HG03095 (cell line): ENCODE results near the gene CAP1.
"Not testable (repeated sequence)": the region's sequence is repeated elsewhere in the genome, so short reads cannot be mapped to it uniquely, and the experiment has no call there.

ENCODE experiments used
- ATAC-seq: cut with Tn5 transposase; IDR thresholded peaks from one replicate; pipeline ENCODE4 v1.9.1; 2021; ENCODE audit warnings: moderate library complexity; ENCODE audit not compliant: unreplicated experiment

Gene CAP1

GRCh38 chr1:40040511-40041465, at the start of gene CAP1:
Gene CAP1, plus strand, starts transcription at chr1:40040729. Its CDS starts 18,618 bp downstream, at chr1:40059347.
- peak; percentile 73 for ATAC-seq

- no peak for ATAC-seq
Observed at GRCh38 chr1:39992234-39992633, 48.3 kb upstream of the CAP1 start.

GRCh38 chr1:39992888-39993287, 47.6 kb upstream of the CAP1 start:
- ATAC-seq: no peak

GRCh38 chr1:39995973-39996393, 44.5 kb upstream of the CAP1 start:
- no peak for ATAC-seq

GRCh38 chr1:39996396-39997004, 44.0 kb upstream of the CAP1 start:
- ATAC-seq: no peak

GRCh38 chr1:40001456-40001855, 39.1 kb upstream of the CAP1 start:
- no peak for ATAC-seq

GRCh38 chr1:40003156-40004093, 37.1 kb upstream of the CAP1 start:
- ATAC-seq: no peak

GRCh38 chr1:40004857-40005256, 35.7 kb upstream of the CAP1 start:
- ATAC-seq: no peak

- ATAC-seq: not testable (repeated sequence)
Observed at GRCh38 chr1:40007481-40008034, 33.0 kb upstream of the CAP1 start.

- no peak for ATAC-seq
Observed at GRCh38 chr1:40011198-40011597, 29.3 kb upstream of the CAP1 start.

GRCh38 chr1:40014253-40014706, 26.2 kb upstream of the CAP1 start:
- no peak for ATAC-seq

- ATAC-seq: no peak
Observed at GRCh38 chr1:40014812-40015594, 25.5 kb upstream of the CAP1 start.

- ATAC-seq: no peak
Observed at GRCh38 chr1:40017951-40018575, 22.5 kb upstream of the CAP1 start.

- no peak for ATAC-seq
Observed at GRCh38 chr1:40020447-40021085, 20.0 kb upstream of the CAP1 start.

- no peak for ATAC-seq
Observed at GRCh38 chr1:40023379-40023944, 17.1 kb upstream of the CAP1 start.

GRCh38 chr1:40024671-40025070, 15.9 kb upstream of the CAP1 start:
- no peak for ATAC-seq

GRCh38 chr1:40027647-40028046, 12.9 kb upstream of the CAP1 start:
- ATAC-seq: no peak

- ATAC-seq: no peak
Observed at GRCh38 chr1:40029608-40030007, 10.9 kb upstream of the CAP1 start.
